H1 (cell line): ENCODE data around the gene PINLYP. TPM values are rescaled to one million over a fixed set of nuclear protein-coding genes. Genes with fewer than 3 reads are reported as not detected.
A peak's percentile ranks its signal among the peaks of the same experiment; 100 is the strongest.

ENCODE experiments used
- POLR2AphosphoS5 ChIP-seq: IDR thresholded peaks from 2 replicates; pipeline ENCODE4 v1.6.1; 2011; ENCODE audit warnings: low read depth, low read length
- RBBP5 ChIP-seq: IDR thresholded peaks from 2 replicates; pipeline ENCODE4 v1.7.1; 2012; ENCODE audit warnings: low read depth, mild to moderate bottlenecking, inconsistent platforms, low read length, moderate library complexity, borderline replicate concordance
- SAP30 ChIP-seq: fragments of 300-600 bp; sonication (generic); IDR thresholded peaks from 2 replicates; pipeline ENCODE4 v1.7.1; 2012; ENCODE audit warnings: low read length, moderate library complexity, mild to moderate bottlenecking, inconsistent platforms; ENCODE audit not compliant: insufficient read depth, insufficient replicate concordance
- SP2 ChIP-seq: IDR thresholded peaks from 2 replicates; pipeline ENCODE4 v1.6.1; 2012; ENCODE audit warnings: mild to moderate bottlenecking, low read length, inconsistent platforms
- TCF12 ChIP-seq: IDR thresholded peaks from 2 replicates; pipeline ENCODE4 v1.6.1; 2011; ENCODE audit warnings: low read depth, mild to moderate bottlenecking, low read length
- ZNF274 ChIP-seq: IDR thresholded peaks from 2 replicates; pipeline ENCODE4 v1.7.0; 2012; ENCODE audit warnings: low read length, borderline replicate concordance; ENCODE audit errors: extremely low read depth
- polyA plus RNA-seq, 7 experiments: library from polyadenylated mRNA; depleted of rRNA in 3 of 7; stranded (reverse) in 5 of 7; unstranded in 2 of 7; fragments of >200 nt in 5 of 7; fragments of 200-250 nt in 2 of 7; gene quantifications; 1 replicate in 5 of 7; 2 replicates in 1 of 7; 4 replicates in 1 of 7; pipeline versions ENCODE4 v1.2.1 to v1.2.3, GENCODE V29; 2011 to 2013; ENCODE audit warnings: missing spikeins in 2 of 7, mixed read lengths in 2 of 7
- total RNA-seq: library from RNA; stranded (reverse); fragmentation: NEBNext Ultra II Directional; extraction: Animal tissue kit (Norgen Biotek cat#: 25700); gene quantifications from 2 replicates; pipeline ENCODE4 v1.2.1, GENCODE V29; 2021

PINLYP gene
- total and polyA plus RNA-seq, 2 of the 8 experiments (the other 6 are each of a cell fraction or from before 2014, with no cell fraction given) = 7.5 to 31.3 TPM

DNA sequence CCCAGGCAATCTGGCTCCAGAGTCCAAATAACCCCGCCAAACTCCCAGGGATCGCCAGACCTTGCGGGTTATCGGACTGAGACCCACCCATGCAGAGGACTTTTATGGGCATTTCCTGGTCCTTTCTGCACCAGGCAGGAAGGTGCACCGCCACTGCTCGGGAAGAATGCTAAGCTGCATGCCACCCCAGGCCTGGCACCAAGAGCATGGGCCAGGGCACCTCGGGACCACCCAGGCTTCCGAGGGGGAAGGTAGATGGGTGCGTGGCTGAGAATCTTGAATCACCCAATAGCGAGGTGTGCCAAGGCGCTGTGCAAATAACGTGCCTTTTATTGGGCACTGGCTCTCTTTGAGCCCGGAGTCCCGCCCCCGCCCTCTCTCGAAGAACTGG lies 43.0 kb upstream of the PINLYP start (continued):
- no peak for TF ChIP-seq ZNF274
- peak; percentile 10; the same call in 1 of the 2 replicates for TF ChIP-seq POLR2AphosphoS5
- TF ChIP-seq TCF12 = no peak
- TF ChIP-seq SAP30 = no peak
- TF ChIP-seq RBBP5 = peak; percentile 11; the same call in 1 of the 2 replicates
- TF ChIP-seq SP2 = no peak
